Caco-2 (cell line): ENCODE measurements around the gene SBSN. TPM values are rescaled to one million over a fixed set of nuclear protein-coding genes. Genes with fewer than 3 reads are reported as not detected.

ENCODE experiments used
- BruUV-seq: library from RNA; stranded (reverse); fragments of 400-500 nt; replicated peaks from 2 replicates; lab custom pipeline; 2021; lab: Mats Ljungman, UMichigan
- CTCF ChIA-PET: fragments of 300-600 bp; sonication (Branson Sonifier 250); formaldehyde crosslinking; loops from one replicate; lab custom pipeline; 2022; ENCODE audit warnings: antibody characterized with exemption; lab: Charles Lee
- POLR2A ChIA-PET: fragments of 300-600 bp; sonication (Branson Sonifier 250); formaldehyde crosslinking; loops from one replicate; lab custom pipeline; 2022; ENCODE audit warnings: antibody characterized with exemption; lab: Charles Lee
- DNase-seq, 2 experiments: peaks; one replicate each; pipeline versions ENCODE4 v3.0.0 to v3.0.0-alpha.2; 2020 to 2022
- H3K27me3 ChIP-seq: replicated peaks from 2 replicates; pipeline ENCODE4 v1.6.0; 2011; ENCODE audit warnings: low read length; ENCODE audit not compliant: control insufficient read depth, insufficient read depth
- H3K36me3 ChIP-seq: 2 replicates; pipeline ENCODE4 v1.5.1; 2011; ENCODE audit warnings: low read length; ENCODE audit not compliant: control insufficient read depth, insufficient read depth
- H3K4me1 ChIP-seq: fragments of 250-450 bp; sonication (Bioruptor Pico); 2 replicates; pipeline ENCODE4 v1.5.1; 2020; ENCODE audit warnings: mild to moderate bottlenecking
- H3K4me3 ChIP-seq: 2 replicates; pipeline ENCODE4 v1.5.1; 2011; ENCODE audit warnings: low read depth, mild to moderate bottlenecking, control low read depth, low read length
- H3K9me3 ChIP-seq: fragments of 250-450 bp; sonication (Bioruptor Pico); 2 replicates; pipeline ENCODE4 v1.5.1; 2020; ENCODE audit warnings: mild to moderate bottlenecking, moderate library complexity
- H3K27ac Mint-ChIP-seq: one replicate; pipeline ENCODE4 v1.8.0; 2022; ENCODE audit warnings: mixed read lengths; ENCODE audit not compliant: unreplicated experiment
- H3K27me3 Mint-ChIP-seq: one replicate; pipeline ENCODE4 v1.8.0; 2022; ENCODE audit warnings: mixed read lengths; ENCODE audit not compliant: insufficient read depth, unreplicated experiment
- H3K36me3 Mint-ChIP-seq: one replicate; pipeline ENCODE4 v1.8.0; 2022; ENCODE audit warnings: mild to moderate bottlenecking, mixed read lengths; ENCODE audit not compliant: insufficient read depth, unreplicated experiment
- H3K4me1 Mint-ChIP-seq: one replicate; pipeline ENCODE4 v1.8.0; 2022; ENCODE audit warnings: low read depth, mixed read lengths; ENCODE audit not compliant: unreplicated experiment
- H3K4me3 Mint-ChIP-seq: one replicate; pipeline ENCODE4 v1.8.0; 2022; ENCODE audit warnings: mild to moderate bottlenecking, moderate library complexity, mixed read lengths; ENCODE audit not compliant: unreplicated experiment
- H3K9me3 Mint-ChIP-seq: one replicate; pipeline ENCODE4 v1.8.0; 2022; ENCODE audit warnings: mixed read lengths; ENCODE audit not compliant: unreplicated experiment
- intact Hi-C: fragments of 100-400 bp; cut with micrococcal nuclease; formaldehyde crosslinking; loops from one replicate; pipeline ENCODE4 v1.10.0; 2022; ENCODE audit not compliant: unreplicated experiment
- total RNA-seq: library from RNA; stranded (reverse); gene quantifications from 2 replicates; pipeline ENCODE4 v1.2.3, GENCODE V29; 2022
- TF ChIP-seq, protein P1 (sequence below), 2 experiments: fragments of 200-600 bp in 1 of 2; IDR thresholded peaks; 1 replicate in 1 of 2; 2 replicates in 1 of 2; pipeline versions ENCODE4 v1.5.1 to v1.8.0; 2011 to 2022; ENCODE audit warnings: antibody characterized with exemption in 1 of 2, control low read depth in 1 of 2, inconsistent platforms in 1 of 2, low read depth in 1 of 2, low read length in 1 of 2, mild to moderate bottlenecking in 1 of 2, moderate library complexity in 1 of 2; ENCODE audit not compliant: insufficient read depth in 1 of 2, severe bottlenecking in 1 of 2, unreplicated experiment in 1 of 2

SBSN gene
- total RNA-seq, 1 experiment from 2014 or later: not detected

DNA sequence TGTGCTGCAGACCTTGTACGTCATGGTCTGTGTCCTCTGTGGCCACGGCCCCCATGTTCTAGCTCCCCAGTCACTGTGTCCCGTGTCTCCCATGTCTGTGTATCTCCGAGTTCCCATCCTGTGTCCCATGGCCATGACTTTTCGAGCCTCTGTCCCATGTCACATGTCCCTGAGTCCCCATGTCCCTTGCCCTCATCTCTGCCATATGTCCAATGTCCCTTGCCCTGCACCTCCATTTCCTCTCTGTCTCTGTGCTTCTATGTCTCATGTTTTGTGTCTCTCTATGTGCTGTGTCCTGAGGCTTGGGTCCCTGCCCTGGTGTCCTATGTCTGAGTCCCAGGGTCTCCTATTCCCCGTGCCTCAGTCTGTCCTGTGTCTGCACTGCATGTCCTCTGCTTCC lies 33.3 kb upstream of the SBSN start:
- H3K27ac Mint-ChIP-seq: no peak overlapping the region
- no peaks in the 10 kb centered on the region for H3K36me3 ChIP-seq
- intact Hi-C loops: no loop called here
- H3K27me3 Mint-ChIP-seq: peaks cover 27% of the 10 kb centered on the region
- no peaks in the 10 kb centered on the region for H3K27me3 ChIP-seq
- TF ChIP-seq, protein P1, sequence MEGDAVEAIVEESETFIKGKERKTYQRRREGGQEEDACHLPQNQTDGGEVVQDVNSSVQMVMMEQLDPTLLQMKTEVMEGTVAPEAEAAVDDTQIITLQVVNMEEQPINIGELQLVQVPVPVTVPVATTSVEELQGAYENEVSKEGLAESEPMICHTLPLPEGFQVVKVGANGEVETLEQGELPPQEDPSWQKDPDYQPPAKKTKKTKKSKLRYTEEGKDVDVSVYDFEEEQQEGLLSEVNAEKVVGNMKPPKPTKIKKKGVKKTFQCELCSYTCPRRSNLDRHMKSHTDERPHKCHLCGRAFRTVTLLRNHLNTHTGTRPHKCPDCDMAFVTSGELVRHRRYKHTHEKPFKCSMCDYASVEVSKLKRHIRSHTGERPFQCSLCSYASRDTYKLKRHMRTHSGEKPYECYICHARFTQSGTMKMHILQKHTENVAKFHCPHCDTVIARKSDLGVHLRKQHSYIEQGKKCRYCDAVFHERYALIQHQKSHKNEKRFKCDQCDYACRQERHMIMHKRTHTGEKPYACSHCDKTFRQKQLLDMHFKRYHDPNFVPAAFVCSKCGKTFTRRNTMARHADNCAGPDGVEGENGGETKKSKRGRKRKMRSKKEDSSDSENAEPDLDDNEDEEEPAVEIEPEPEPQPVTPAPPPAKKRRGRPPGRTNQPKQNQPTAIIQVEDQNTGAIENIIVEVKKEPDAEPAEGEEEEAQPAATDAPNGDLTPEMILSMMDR (IDR thresholded peaks at IDR 0.05; ENCODE audit: insufficient read depth in 1 of 2, low read depth in 1 of 2, low read length in 1 of 2, severe bottlenecking in 1 of 2, unreplicated experiment in 1 of 2): no peak
- H3K9me3 Mint-ChIP-seq: no peaks in the 10 kb centered on the region
- BruUV-seq: no TSS peak
- ChIA-PET POLR2A (no interaction called here), CTCF (no interaction called here)
- peaks cover 5% of the 10 kb centered on the region for H3K36me3 Mint-ChIP-seq
- H3K4me3 Mint-ChIP-seq: no peak overlapping the region
- H3K9me3 ChIP-seq: 0 out of 2 replicates have a peak, but pooled peaks cover 3% of the 10 kb centered on the region
- H3K4me3 ChIP-seq: no peak overlapping the region
- 0 out of 2 replicates have a peak, but pooled peaks cover 5% of the 10 kb centered on the region for H3K4me1 ChIP-seq
- DNase-seq: no peak
- no peaks in the 10 kb centered on the region for H3K4me1 Mint-ChIP-seq

DNA sequence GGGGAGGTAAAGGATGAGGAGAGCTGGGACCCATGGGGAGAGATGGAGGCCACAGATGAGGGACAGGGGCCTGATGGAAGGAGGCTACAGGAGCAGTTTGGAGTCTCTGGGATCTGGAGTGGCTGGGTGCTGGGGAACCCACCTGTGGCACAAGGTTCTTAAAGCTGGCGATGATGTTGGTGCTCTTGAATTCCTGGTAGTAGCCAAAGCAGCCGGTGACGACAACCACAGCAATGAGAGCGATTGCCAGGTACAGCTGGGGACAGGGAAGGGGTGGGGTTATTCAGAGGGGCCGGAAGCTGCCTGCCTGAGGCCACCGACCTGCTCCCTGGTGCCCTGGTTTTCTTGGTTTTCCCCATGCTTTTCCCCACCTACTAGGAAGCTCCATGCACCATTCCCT lies 32.6 kb upstream of the SBSN start:
- no peaks in the 10 kb centered on the region for H3K9me3 Mint-ChIP-seq
- TF ChIP-seq, protein P1 (IDR thresholded peaks at IDR 0.05; ENCODE audit: insufficient read depth in 1 of 2, low read depth in 1 of 2, low read length in 1 of 2, severe bottlenecking in 1 of 2, unreplicated experiment in 1 of 2): no peak
- Histone ChIP-seq H3K9me3 (0 out of 2 replicates have a peak, but pooled peaks cover 3% of the 10 kb centered on the region), H3K4me1 (0 out of 2 replicates have a peak, but pooled peaks cover 5% of the 10 kb centered on the region), H3K36me3 (no peaks in the 10 kb centered on the region), H3K4me3 (no peak overlapping the region), H3K27me3 (no peaks in the 10 kb centered on the region)
- ChIA-PET POLR2A (no interaction called here), CTCF (interaction anchor here (0.8 kb wide), 1 partner anchor 51 kb away, joined by 3 read pairs; no protein-coding TSS in a partner anchor)
- no peak for DNase-seq
- H3K4me3 Mint-ChIP-seq: no peak overlapping the region
- peaks cover 27% of the 10 kb centered on the region for H3K27me3 Mint-ChIP-seq
- no peak overlapping the region for H3K27ac Mint-ChIP-seq
- H3K4me1 Mint-ChIP-seq: no peaks in the 10 kb centered on the region
- no TSS peak for BruUV-seq
- intact Hi-C loops: no loop called here
- peaks cover 5% of the 10 kb centered on the region for H3K36me3 Mint-ChIP-seq

DNA sequence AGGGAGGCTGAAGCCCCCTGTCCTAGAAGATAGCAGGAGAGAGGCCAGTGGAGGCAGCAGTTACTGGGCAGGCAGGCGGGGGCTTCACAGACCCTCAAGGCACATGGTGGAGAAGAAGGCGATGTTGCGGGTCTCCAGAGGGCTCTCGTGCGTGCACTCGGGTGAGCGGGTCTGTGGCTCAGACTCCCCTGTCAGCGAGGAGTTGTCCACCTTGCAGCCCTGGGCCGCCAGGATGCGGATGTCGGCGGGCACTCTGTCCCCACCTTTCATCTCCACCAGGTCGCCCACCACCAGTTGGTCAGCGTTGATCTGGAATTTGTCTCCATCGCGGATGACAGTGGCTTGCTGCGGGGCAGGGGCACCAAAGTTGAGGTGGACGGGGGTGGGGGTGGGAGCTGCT lies 32.2 kb upstream of the SBSN start:
- H3K9me3 Mint-ChIP-seq: no peaks in the 10 kb centered on the region
- no peaks in the 10 kb centered on the region for H3K4me1 Mint-ChIP-seq
- intact Hi-C loops: no loop called here
- H3K27me3 Mint-ChIP-seq: peaks cover 27% of the 10 kb centered on the region
- 0 out of 2 replicates have a peak, but pooled peaks cover 5% of the 10 kb centered on the region for H3K4me1 ChIP-seq
- no peak overlapping the region for H3K27ac Mint-ChIP-seq
- H3K27me3 ChIP-seq: no peaks in the 10 kb centered on the region
- H3K4me3 Mint-ChIP-seq: no peak overlapping the region
- no peak for DNase-seq
- 0 out of 2 replicates have a peak, but pooled peaks cover 3% of the 10 kb centered on the region for H3K9me3 ChIP-seq
- TF ChIP-seq, protein P1 (IDR thresholded peaks at IDR 0.05; ENCODE audit: insufficient read depth in 1 of 2, low read depth in 1 of 2, low read length in 1 of 2, severe bottlenecking in 1 of 2, unreplicated experiment in 1 of 2): no peak
- no peak overlapping the region for H3K4me3 ChIP-seq
- peaks cover 5% of the 10 kb centered on the region for H3K36me3 Mint-ChIP-seq
- no TSS peak for BruUV-seq
- no peaks in the 10 kb centered on the region for H3K36me3 ChIP-seq
- CTCF ChIA-PET: interaction anchor here (0.8 kb wide), 1 partner anchor 50 kb away, joined by 3 read pairs; no protein-coding TSS in a partner anchor
- POLR2A ChIA-PET: no interaction called here
